Stimulated activated CD8-positive, alpha-beta memory T cell treated with anti-CD3 and anti-CD28 coated beads, Interleukin-4, amount 100 ng/mL, for 4 hours (primary cell): Measurements from ENCODE around the gene EWSR1.

Experiments
- DNase-seq, 2 donors: peaks; one replicate each; pipeline ENCODE4 v3.0.0-alpha.2; 2020; ENCODE audit warnings: low read depth in 2 of 2, low spot score in 1 of 2

Gene EWSR1

DNA sequence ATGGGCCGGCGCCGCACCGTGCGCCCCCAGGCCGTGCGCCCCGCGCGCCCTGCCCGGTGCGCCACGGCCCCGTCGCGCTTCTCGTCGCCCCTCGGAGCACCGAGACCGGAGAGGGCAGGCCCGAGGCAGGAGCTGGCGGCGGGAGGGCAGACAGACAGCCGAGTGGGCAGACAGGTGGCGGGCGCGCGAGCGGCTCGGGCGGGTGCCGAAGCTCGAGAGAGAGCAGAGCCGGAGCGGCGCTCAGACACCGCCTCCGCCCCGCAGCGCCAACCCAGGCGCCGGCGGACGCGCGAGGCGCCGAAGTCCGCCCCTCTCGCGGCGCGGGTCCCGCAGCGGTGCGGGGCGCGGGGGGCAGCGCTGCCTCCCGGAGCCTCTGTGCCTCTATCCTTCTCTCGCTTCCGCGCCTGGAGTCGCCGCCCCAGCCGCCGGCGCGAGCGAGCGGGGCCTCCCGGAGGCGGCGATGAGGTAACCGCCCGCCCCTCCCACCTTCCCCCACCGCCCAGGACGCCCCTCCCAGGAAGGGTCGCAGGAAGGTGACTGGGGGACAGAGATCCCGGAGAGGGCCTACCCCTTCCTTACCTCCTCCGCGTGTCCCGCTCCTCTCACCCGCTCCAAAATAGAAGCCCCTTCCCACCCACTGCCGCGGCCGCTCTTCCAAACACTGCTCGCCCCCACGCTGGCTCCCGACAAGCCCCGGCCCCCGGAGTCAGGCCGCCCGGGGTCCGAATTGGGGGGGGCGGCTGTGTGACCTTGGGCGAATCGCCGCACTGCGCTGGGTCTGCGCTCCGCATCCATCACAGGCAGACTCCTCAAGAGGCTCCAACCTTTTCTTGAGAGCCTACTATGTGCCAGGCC lies 47.4 kb downstream of the EWSR1 start, which contains the start of gene RASL10A:
Gene RASL10A (minus strand): TSS at position 412 of the 855 bp plus-strand sequence. CDS start 451 bp downstream, outside the sequence.
- DNase-seq = no peak

DNA sequence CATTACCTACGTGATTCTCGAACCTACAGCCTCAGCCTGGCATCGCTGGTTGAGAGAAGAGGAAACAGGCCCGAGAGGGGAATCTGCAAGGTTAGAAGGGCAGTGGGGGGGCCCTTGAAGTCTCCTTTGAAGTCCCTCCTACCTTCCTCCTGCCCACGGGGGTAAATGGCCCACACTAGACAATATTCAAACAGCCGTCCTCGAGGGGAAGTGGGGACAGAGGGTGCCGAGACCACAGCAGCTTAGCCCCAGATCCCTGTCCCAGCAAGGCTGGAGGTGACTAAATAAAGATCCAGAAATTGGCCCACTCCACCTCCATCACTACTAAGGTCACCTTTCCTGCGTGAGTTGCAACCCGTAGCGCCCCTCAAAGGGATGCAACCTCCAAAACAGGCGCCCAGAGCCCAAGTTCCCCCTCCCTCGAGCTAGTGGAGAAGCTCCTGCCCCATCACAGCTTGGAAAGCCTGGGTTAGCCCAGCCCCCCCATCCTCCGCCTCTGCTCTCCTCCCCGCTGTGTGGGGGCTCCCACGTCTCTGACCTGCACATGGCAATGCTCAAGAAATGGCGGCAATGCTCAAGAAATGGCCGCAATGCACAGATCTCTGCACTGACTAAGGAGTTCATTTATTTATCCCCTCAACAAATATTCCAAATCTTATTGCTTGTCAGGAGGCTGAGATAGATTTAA lies 48.2 kb downstream of the EWSR1 start:
- no peak for DNase-seq

GRCh38 chr22:29317827-29318454 lies 49.9 kb downstream of the EWSR1 start:
- no peak for DNase-seq

- no peak for DNase-seq
These were observed 51.0 kb downstream of the EWSR1 start for GRCh38 chr22:29319072-29319471.

DNA sequence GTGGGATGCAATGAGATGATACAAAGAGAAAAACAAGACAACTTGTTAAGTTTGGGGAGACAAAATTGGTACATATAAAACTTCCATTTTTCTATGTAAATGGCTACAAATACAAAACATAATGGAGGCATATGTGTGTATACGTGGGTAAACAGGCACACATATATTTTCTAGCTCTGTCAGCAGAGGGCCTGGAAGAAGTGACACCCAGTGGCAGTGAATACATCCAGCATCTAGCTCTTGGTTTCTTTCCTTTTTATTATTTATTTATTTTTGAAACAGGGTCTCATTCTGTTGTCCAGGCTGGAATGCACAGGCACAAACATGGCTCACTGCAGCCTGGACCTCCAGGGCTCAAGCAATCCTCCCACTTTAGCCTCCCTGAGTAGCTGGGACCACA lies 52.5 kb downstream of the EWSR1 start:
- DNase-seq = no peak

DNA sequence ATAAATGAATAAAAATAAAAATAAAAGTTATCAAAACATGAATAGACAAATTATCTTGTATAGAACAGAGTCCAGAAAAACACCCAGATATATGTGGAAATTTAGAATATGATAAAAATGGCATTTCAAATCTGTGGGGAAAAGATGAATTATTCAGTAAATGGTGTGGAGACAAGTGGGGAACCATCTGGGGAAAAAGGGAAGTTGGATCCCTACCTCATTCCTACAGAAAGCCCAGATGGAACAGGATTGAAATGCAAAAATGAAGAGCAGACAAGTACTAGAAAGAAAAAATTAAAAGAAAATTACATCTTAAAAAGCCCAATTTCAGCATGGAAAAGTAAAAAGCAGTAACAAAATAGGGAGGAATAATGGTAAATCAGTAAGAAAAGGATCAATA lies 55.6 kb downstream of the EWSR1 start:
- no peak for DNase-seq

- no peak for DNase-seq
These were observed 57.3 kb downstream of the EWSR1 start for GRCh38 chr22:29325356-29325755.

DNA sequence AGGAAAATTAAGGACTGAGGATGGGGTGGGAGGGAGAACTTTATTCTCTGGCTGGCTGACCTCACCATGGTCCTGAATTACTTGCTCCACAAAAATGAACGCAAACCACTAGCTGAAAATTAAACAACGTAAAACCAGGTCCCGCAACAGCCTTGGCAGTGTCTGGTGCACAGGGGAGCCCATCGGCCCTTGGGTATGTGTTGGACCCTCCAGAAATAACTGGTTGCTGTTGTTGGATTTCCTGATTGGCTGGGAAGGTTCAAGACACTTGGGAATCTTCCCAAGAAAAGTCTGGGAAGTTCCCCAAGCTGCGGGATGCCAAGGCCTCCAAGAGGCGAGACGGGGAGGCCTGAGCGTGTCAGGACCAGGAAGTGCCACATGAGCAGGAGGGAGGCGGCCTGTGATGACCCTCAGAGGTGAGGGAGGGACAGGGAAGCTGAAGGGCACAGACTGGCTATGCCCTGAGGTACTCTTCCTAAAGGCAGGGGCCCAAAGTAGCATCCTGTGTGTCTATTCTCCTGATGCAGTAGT lies 57.8 kb downstream of the EWSR1 start:
- DNase-seq = no peak

DNA sequence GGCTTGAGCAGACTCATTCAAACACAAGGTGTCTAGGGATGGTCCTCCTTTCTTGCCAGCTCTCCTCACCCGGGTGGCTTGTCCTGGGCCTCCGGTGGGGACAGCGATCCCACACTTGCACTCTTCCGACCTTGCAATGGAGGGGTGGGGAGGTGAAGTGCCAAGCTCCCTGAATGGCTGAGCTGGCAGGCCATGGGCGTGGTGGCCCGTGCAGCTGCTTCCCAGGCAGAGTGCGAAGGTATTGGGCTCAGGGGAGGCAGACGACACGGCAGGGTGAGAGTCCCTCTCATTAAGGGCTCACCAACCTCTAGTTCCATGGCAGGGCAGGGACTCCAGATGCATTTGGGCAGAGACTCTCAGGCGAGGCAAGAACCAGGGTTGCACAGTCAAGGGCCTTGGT lies 58.4 kb downstream of the EWSR1 start:
- no peak for DNase-seq

- no peak for DNase-seq
These were observed 59.2 kb downstream of the EWSR1 start for GRCh38 chr22:29327089-29327764.

DNA sequence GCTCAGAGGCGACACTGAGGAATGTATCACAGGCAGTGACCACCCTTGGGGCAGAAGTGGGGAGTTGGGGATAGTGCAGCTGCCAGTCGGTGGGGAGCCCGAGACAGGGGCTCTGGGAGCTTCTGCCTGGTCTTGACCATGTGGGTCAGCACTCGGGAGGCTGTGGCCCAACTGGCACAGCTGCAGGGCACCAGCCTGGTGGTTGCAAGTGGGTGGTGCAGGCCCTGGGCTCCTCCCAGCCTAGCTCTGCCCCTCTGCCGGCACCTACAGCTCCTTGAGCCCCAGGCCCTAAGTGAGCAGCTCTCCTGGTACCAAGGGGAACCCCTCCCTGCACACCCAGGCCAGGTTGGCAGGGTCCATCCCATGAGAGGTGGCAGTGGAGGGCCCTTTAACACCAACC lies 60.0 kb downstream of the EWSR1 start:
- DNase-seq = no peak

DNA sequence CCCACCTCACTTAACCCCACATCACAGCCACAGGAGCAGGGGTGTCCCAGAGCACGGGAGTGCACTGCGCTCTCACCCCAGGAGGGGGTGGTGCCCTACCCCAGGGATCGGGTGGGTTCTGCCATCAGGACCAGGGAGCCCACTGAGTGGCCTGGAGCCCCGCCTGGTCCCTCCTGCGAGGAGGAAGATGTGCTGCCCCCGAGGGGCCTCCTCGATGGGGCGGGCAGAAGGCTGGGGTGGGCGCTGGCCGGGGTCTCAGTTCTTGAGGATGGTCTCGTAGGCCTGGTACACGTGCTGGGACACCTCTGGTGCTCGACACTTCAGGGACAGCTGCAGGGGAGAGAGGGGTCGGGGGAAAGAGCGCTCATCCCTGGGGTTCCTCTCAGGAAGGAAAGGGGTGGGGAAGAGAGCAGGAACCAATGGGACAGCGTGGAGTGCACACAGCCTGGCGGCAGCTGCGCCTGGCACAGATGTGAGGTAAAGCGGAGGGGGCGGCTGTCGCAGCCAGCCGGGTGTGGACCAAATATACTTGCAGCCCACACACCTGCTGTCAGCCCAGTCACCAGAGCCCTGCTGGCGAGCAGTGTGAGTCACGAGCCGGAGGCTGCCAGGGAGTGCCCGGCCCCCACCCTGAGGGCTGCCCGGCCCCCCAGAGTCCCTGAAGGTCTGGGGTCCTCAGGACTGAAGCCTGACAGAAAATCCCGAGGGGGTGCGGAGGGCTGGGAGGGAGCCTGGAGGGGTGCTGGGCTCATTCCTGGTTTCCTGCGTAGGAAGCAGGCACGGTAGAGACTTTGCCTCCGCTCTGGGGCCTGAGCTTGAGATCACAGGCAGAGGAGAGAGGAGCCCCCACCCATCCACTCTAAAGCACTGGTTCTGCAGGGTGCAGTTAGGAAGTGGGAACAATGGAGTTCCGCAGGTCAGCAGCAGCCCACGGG lies 60.8 kb downstream of the EWSR1 start:
- DNase-seq = no peak

DNA sequence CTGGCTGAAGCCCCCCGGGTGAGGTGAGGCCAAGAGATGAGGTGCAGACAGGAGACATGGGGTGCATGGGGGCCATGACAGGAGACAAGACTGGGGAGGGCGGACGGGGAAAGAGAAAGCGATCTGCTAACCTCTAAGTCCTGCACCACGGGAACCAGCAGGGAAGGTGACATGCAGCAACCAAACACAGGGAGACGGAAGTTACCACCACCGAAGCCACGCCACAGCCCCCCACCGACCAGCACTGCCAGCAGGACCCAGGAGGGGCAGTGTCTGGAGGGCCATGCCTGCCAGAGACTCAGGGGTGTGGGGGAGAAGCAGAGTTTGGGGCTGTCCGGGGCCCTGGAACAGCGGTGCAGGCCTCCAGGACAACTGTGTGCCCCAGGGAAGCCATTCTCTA lies 61.5 kb downstream of the EWSR1 start:
- DNase-seq = no peak

DNA sequence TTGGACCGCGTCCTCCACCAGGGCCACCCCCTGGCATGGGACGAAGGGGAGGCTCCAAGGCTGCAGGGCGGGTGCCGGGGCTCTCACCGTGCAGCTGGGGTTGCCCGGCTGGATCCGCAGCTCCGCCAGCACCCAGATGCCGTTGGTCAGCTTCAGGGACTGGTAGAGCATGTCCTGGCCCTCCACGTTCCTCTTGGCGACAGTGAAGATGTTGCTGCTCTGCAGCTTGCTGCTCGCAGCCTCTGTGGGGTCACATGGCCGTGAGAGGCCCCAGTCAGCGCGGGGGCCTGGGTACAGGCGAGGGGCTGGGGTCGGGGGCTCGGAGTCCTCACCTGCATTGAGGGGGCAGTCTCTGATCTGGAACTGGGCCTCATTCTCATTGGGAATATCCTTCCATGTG lies 62.2 kb downstream of the EWSR1 start:
- no peak for DNase-seq

DNA sequence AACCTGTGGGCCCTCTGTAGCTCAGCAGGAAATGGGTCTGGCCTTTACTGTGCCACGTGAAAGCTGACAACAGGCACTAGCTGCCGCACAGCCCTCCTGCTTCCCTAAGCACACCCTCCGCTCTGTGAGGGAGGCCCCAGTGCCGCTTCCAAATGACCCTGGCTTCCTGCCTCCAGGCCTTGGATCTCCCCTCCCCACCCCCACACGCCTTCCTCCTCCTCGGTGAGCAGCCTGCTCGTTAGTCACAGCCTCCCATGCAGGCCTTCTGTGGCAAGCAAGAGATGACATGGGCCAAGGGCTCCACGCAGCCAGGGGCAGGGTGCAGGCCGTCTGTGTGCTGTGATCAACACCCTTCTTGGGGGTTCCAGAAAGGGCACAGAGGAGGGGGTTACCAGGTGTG lies 62.7 kb downstream of the EWSR1 start:
- DNase-seq = no peak

GRCh38 chr22:29331213-29331612 lies 63.1 kb downstream of the EWSR1 start:
- no peak for DNase-seq

DNA sequence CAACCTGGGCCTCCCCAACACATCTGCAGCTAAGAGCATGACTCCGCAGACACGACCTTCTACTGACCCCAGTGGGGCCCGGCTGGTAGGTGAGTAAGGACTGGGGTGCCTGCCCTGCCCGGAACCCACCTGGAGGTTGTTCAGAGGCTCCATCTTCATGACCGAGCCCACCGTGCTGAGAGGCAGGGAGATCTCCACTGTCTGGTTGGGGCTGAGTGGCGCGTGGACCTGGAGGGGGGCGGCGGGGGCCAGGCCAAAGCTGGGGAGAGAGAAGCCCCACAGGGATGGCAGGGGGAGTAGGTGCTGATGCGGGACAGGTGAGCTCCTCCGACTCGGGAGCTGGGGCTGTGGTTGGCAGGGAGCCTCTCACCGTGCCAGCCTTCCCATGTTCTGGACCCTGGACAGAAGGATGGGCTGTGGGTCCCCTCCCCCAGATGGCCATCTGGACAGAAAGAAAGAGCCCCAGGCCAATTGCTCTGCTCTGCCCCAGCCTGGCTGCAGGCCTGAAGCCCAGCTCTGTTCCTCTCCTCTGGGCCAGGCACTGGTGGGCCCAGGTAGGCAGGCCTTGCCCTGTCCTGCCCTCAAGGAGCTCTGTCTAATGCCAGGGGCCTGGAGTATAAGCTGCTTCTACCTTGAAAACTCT lies 63.7 kb downstream of the EWSR1 start:
- no peak for DNase-seq

DNA sequence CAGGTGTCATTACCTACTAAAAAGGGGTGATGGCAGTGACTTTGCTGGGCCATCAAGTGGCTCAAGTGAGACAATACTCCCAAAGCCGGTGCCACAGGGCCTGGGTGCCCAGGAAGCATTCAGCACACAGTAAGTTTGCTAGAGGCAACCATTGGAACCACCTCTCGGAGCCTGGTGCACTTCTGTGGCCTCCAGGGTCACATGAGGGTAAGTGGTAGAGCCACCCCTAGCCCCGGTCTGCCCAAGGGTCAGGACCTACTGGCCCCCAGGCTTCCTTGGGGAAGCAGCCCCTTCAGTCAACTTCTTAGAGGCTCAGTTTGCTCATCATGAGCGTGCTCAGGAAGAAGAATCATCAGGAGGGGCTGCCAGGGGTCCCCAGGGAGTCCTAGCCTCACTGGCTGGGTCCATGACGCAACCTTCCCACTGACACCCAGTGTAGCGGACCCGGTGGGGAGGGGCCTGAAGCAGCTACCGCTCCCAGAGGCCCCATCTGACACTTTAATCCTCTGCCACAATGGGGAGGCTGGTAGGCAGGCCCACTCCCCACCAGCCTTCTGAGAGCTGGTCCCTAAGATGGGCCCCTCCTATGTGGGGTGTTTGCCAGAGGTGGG lies 64.9 kb downstream of the EWSR1 start:
- no peak for DNase-seq

DNA sequence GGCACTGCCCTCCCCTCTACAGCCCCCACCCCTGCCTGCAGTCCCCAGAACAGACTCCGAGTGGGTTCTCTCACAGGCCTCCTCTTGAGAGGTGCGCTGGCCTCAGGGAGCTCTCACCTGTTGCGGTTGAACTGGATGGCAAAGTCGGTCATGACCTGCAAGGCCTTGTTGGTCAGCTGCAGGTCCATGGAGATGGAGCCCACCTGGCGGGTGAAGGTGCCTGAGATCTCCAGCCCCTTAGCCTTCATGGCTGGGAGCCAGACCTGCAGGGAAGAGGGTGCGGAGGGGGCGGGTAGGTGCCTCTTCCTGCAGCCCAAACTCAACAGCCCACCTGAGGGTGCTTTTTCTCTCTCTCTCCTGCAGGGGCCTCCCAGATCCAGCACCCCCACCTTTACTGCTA lies 66.1 kb downstream of the EWSR1 start:
- no peak for DNase-seq
